K562 (cell line): ENCODE data around the gene CFL1. TPM values are rescaled to one million over a fixed set of nuclear protein-coding genes. Genes with fewer than 3 reads are reported as not detected.

Experiments
- ETS2 ChIP-seq: IDR thresholded peaks from 2 replicates; pipeline ENCODE4 v1.6.1; 2016; ENCODE audit warnings: borderline replicate concordance, missing genetic modification characterization, mild to moderate bottlenecking, moderate library complexity, missing compliant biosample characterization; ENCODE audit not compliant: poor library complexity, severe bottlenecking
- HLTF ChIP-seq: fragments of 450-650 bp; IDR thresholded peaks from 2 replicates; pipeline ENCODE4 v1.6.1; 2016
- MGA ChIP-seq: fragments of 450-650 bp; IDR thresholded peaks from 2 replicates; pipeline ENCODE4 v1.6.1; 2016; ENCODE audit warnings: mild to moderate bottlenecking, moderate library complexity
- SMARCA5 ChIP-seq: fragments of 450-650 bp; IDR thresholded peaks from 2 replicates; pipeline ENCODE4 v1.6.1; 2016
- TGIF2 ChIP-seq: sonication (generic); formaldehyde crosslinking; IDR thresholded peaks from 2 replicates; pipeline ENCODE4 v1.8.1; 2022; ENCODE audit warnings: mild to moderate bottlenecking, missing genetic modification reagents, moderate library complexity
- TRIM25 ChIP-seq: fragments of 450-650 bp; IDR thresholded peaks from 2 replicates; pipeline ENCODE4 v1.7.0; 2016; ENCODE audit warnings: borderline replicate concordance
- ZNF165 ChIP-seq: fragments of 250-450 bp; sonication (Bioruptor Pico); IDR thresholded peaks from 2 replicates; pipeline ENCODE4 v1.4.0; 2020; ENCODE audit warnings: borderline replicate concordance
- ZNF274 ChIP-seq: IDR thresholded peaks from 2 replicates; pipeline ENCODE4 v1.6.1; 2011; ENCODE audit warnings: low read depth, mild to moderate bottlenecking, low read length, moderate library complexity, borderline replicate concordance
- ZNF592 ChIP-seq: fragments of 450-650 bp; IDR thresholded peaks from 2 replicates; pipeline ENCODE4 v1.6.1; 2017; ENCODE audit warnings: antibody characterized with exemption, mild to moderate bottlenecking
- polyA plus RNA-seq, 8 experiments: library from polyadenylated mRNA; depleted of rRNA in 4 of 8; stranded (reverse) in 5 of 8; unstranded in 3 of 8; fragments of >200 nt; fragmentation: Nextera tagmentation in 2 of 8; fragmentation: Illumina TruSeq in 1 of 8; extraction: Ambion mirVana in 2 of 8; extraction: Trizol in 1 of 8; gene quantifications; 2 replicates each; pipeline versions ENCODE4 v1.2.1 to v1.2.3, GENCODE V29; 2011 to 2014; ENCODE audit warnings: inconsistent platforms in 1 of 8, missing spikeins in 1 of 8
- total RNA-seq, 7 experiments: library from RNA; depleted of rRNA in 6 of 7; stranded (reverse); fragments of >200 nt in 6 of 7; fragmentation: Illumina TruSeq in 2 of 7; extraction: Trizol in 2 of 7; gene quantifications; 2 replicates each; pipeline versions ENCODE4 v1.2.1 to v1.2.3, GENCODE V29; 2011 to 2021; ENCODE audit warnings: low replicate concordance in 1 of 7

CFL1 gene
- total and polyA plus RNA-seq, 9 of the 15 experiments (the other 6 are each of a cell fraction or from before 2014, with no cell fraction given), result 105 to 1,101 (median 859) TPM

GRCh38 chr11:65873318-65874156, 15.6 kb upstream of the CFL1 start (continued):
- TF ChIP-seq HLTF (peak; percentile 39; the same call in 1 of the 2 replicates), TRIM25 (no peak), ZNF165 (CRISPR knock-in tag) (no peak), ZNF274 (no peak), MGA (no peak), TGIF2 (CRISPR knock-in tag) (no peak), ZNF592 (no peak), ETS2 (tag) (no peak), SMARCA5 (no peak)
